IMR-90 (cell line): ENCODE results near the gene ERGIC1. TPM values are rescaled to one million over a fixed set of nuclear protein-coding genes. Genes with fewer than 3 reads are reported as not detected.

Experiments
- CTCF ChIP-seq: conservative IDR thresholded peaks from 2 replicates; pipeline ENCODE4 v1.5.1; 2012; ENCODE audit warnings: mild to moderate bottlenecking, low read depth, low read length, improper control_type of control experiment
- POLR2A ChIP-seq: IDR thresholded peaks from 2 replicates; pipeline ENCODE4 v1.6.1; 2012; ENCODE audit warnings: mild to moderate bottlenecking, low read depth, low read length
- polyA plus RNA-seq, 3 experiments: library from polyadenylated mRNA; depleted of rRNA; stranded (reverse); fragments of >200 nt; gene quantifications; 2 replicates each; pipeline ENCODE4 v1.2.3, GENCODE V29; 2012; ENCODE audit warnings: low replicate concordance in 1 of 3
- total RNA-seq: library from RNA; depleted of rRNA; stranded (reverse); fragments of >200 nt; gene quantifications from 2 replicates; pipeline ENCODE4 v1.2.3, GENCODE V29; 2012

Gene ERGIC1
- total and polyA plus RNA-seq, 2 of the 4 experiments (the other 2 are of a cell fraction): 134 to 192 TPM

DNA sequence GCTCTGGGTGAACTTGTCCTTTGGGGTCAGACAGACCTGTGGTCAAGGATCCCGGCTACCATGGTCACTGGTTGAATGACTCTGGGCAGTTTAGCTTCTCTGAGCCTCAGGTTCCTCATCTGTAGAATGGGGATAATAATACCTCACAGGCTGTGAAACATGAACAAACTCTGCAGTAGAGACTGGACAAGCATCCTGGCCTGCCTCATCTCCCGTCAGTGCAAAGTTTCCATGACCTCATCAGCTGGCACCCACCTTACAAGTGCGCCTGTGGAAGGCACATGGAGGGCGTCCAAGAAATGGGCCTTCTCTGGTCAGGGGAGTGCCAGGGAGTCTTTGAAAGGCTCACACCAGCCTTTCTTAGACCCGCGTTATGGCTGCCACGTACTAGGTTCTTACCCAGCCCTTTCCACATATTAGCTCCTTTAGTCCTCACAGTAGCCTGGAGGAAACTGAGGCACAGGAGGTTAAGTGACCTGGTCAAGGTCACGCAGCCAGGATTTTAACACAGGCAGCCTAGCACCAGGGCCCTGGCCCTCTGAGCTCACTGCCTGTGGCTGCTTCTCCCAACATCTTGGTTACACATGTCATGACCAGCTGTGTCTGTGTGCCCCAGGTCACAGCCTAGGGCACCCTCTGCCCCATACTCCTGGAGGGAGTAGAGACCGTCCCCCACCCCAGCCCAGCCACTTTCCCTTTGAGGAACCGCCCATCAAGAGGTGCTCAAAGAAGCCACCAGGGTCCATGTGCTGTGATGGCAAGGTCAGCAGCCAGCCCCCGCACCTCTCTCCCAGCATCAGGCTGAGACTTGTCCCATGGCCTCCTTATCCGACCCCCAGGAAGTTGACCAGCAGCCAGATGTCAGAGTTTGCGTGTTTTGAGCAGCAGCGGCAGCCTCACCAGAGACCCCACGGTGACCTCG, 85.7 kb downstream of the ERGIC1 start (continued):
- TF ChIP-seq CTCF: no peak
- no peak for TF ChIP-seq POLR2A
